Progenitor cell of endocrine pancreas (in vitro differentiated cells): ENCODE data around the gene ARL3. TPM values are rescaled to one million over a fixed set of nuclear protein-coding genes. Genes with fewer than 3 reads are reported as not detected.

Experiments
- DNase-seq: peaks from one replicate; pipeline ENCODE4 v3.0.0; 2021; ENCODE audit warnings: low spot score; ENCODE audit not compliant: unreplicated experiment
- H3K27ac Mint-ChIP-seq: 2 replicates; pipeline ENCODE4 v1.8.0; 2021; ENCODE audit warnings: mild to moderate bottlenecking, moderate library complexity, mixed read lengths
- H3K27me3 Mint-ChIP-seq: 2 replicates; pipeline ENCODE4 v1.8.0; 2021; ENCODE audit warnings: mixed read lengths
- H3K36me3 Mint-ChIP-seq: 2 replicates; pipeline ENCODE4 v1.8.0; 2022; ENCODE audit warnings: mixed read lengths; ENCODE audit not compliant: insufficient read depth
- H3K4me1 Mint-ChIP-seq: 2 replicates; pipeline ENCODE4 v1.8.0; 2021; ENCODE audit warnings: low read depth, mixed read lengths
- H3K4me3 Mint-ChIP-seq: 2 replicates; pipeline ENCODE4 v1.8.0; 2021; ENCODE audit warnings: low read depth, mild to moderate bottlenecking, moderate library complexity, mixed read lengths
- H3K9me3 Mint-ChIP-seq: 2 replicates; pipeline ENCODE4 v1.8.0; 2021; ENCODE audit warnings: low read depth, mixed read lengths
- CTCF ChIP-seq: fragments of 200-600 bp; sonication (generic); IDR thresholded peaks from one replicate; pipeline ENCODE4 v1.5.0; 2021; ENCODE audit warnings: antibody characterized with exemption, mild to moderate bottlenecking; ENCODE audit not compliant: unreplicated experiment
- total RNA-seq: library from RNA; stranded (reverse); gene quantifications from 2 replicates; pipeline ENCODE4 v1.2.1, GENCODE V29; 2021

The ARL3 gene
- total RNA-seq, 1 donor from 2014 or later: 25.0 TPM

GRCh38 chr10:102644066-102644645 is 70.0 kb downstream of the ARL3 start, which contains the start of gene TRIM8:
TRIM8 (plus strand) TSS chr10:102644479; CDS start chr10:102644618, 139 bp downstream.
- H3K27ac Mint-ChIP-seq: peak within 1 kb of the TSS; percentile 96
- TF ChIP-seq CTCF: no peak
- DNase-seq: peak; percentile 44
- no peaks in the 10 kb centered on the region for H3K9me3 Mint-ChIP-seq
- H3K27me3 Mint-ChIP-seq: no peaks in the 10 kb centered on the region
- no peaks in the 10 kb centered on the region for H3K36me3 Mint-ChIP-seq
- H3K4me3 Mint-ChIP-seq: peak within 1 kb of the TSS; percentile 94
- peaks cover 30% of the 10 kb centered on the region for H3K4me1 Mint-ChIP-seq

GRCh38 chr10:102643336-102644065 is 70.7 kb downstream of the ARL3 start:
- TF ChIP-seq CTCF: no peak
- peak overlapping the region; percentile 98 for H3K27ac Mint-ChIP-seq
- peak; percentile 33 for DNase-seq
- H3K27me3 Mint-ChIP-seq: no peaks in the 10 kb centered on the region
- H3K36me3 Mint-ChIP-seq: no peaks in the 10 kb centered on the region
- peaks cover 26% of the 10 kb centered on the region for H3K4me1 Mint-ChIP-seq
- H3K9me3 Mint-ChIP-seq: no peaks in the 10 kb centered on the region
- peak overlapping the region; percentile 90 for H3K4me3 Mint-ChIP-seq

- Mint-ChIP-seq H3K36me3 (no peaks in the 10 kb centered on the region), H3K9me3 (no peaks in the 10 kb centered on the region), H3K27me3 (no peaks in the 10 kb centered on the region), H3K4me1 (peaks cover 22% of the 10 kb centered on the region), H3K27ac (peak overlapping the region; percentile 98), H3K4me3 (peak overlapping the region; percentile 90)
- TF ChIP-seq CTCF: no peak
- DNase-seq: peak; percentile 37
These were observed 71.4 kb downstream of the ARL3 start for GRCh38 chr10:102642736-102643335.

- no peak for TF ChIP-seq CTCF
- no peaks in the 10 kb centered on the region for H3K27me3 Mint-ChIP-seq
- H3K36me3 Mint-ChIP-seq: no peaks in the 10 kb centered on the region
- H3K4me1 Mint-ChIP-seq: peaks cover 20% of the 10 kb centered on the region
- H3K4me3 Mint-ChIP-seq: peak overlapping the region; percentile 90
- H3K9me3 Mint-ChIP-seq: no peaks in the 10 kb centered on the region
- peak overlapping the region; percentile 99 for H3K27ac Mint-ChIP-seq
- peak; percentile 96 for DNase-seq
These were observed 72.1 kb downstream of the ARL3 start for GRCh38 chr10:102641880-102642735.

- H3K9me3 Mint-ChIP-seq: peaks cover 3% of the 10 kb centered on the region
- peak overlapping the region; percentile 99 for H3K27ac Mint-ChIP-seq
- H3K4me3 Mint-ChIP-seq: peak overlapping the region; percentile 84
- H3K27me3 Mint-ChIP-seq: no peaks in the 10 kb centered on the region
- DNase-seq: no peak
- H3K4me1 Mint-ChIP-seq: peaks cover 15% of the 10 kb centered on the region
- H3K36me3 Mint-ChIP-seq: no peaks in the 10 kb centered on the region
- TF ChIP-seq CTCF: no peak
These were observed 72.8 kb downstream of the ARL3 start for GRCh38 chr10:102641402-102641801.
